Thyroid gland (tissue), 4 donors: ENCODE results near the gene RNF123. TPM values are rescaled to one million over a fixed set of nuclear protein-coding genes. Genes with fewer than 3 reads are reported as not detected.
A peak's percentile ranks its signal among the peaks of the same experiment; 100 is the strongest.

Experiments used
- DNase-seq, 2 donors: peaks; one replicate each; pipeline ENCODE4 v3.0.0-alpha.2; 2019
- H3K27ac ChIP-seq, 3 donors: fragments of 200-600 bp; sonication (generic); 1 replicate in 2 of 3; 2 replicates in 1 of 3; pipeline ENCODE4 v1.5.1; 2016 to 2019; ENCODE audit warnings: mild to moderate bottlenecking in 1 of 3, moderate library complexity in 1 of 3
- H3K27me3 ChIP-seq: fragments of 200-600 bp; sonication (generic); one replicate; pipeline ENCODE4 v1.5.1; 2019
- H3K36me3 ChIP-seq, 2 donors: fragments of 200-600 bp; sonication (generic); one replicate each; pipeline ENCODE4 v1.5.1; 2016 to 2019
- H3K4me1 ChIP-seq, 2 donors: fragments of 200-600 bp; sonication (generic); one replicate each; pipeline ENCODE4 v1.5.1; 2017 to 2019
- H3K4me3 ChIP-seq, 3 donors: fragments of 200-600 bp; sonication (generic); replicated peaks in 1 of 3; 1 replicate in 2 of 3; 2 replicates in 1 of 3; pipeline ENCODE4 v1.5.1; 2016; ENCODE audit warnings: mild to moderate bottlenecking in 1 of 3
- H3K9me3 ChIP-seq: fragments of 200-600 bp; sonication (generic); one replicate; pipeline ENCODE4 v1.5.1; 2017
- CTCF ChIP-seq, 6 experiments: fragments of 200-600 bp in 3 of 6; fragments of 450-650 bp in 3 of 6; sonication (generic) in 3 of 6; IDR thresholded peaks; one replicate each; pipeline ENCODE4 v1.5.1; 2016 to 2019; ENCODE audit warnings: antibody characterized with exemption in 6 of 6, mild to moderate bottlenecking in 2 of 6, inconsistent platforms in 1 of 6, moderate library complexity in 1 of 6
- POLR2A ChIP-seq, 2 donors: fragments of 450-650 bp; IDR thresholded peaks; one replicate each; pipeline ENCODE4 v1.6.1; 2017; ENCODE audit warnings: antibody characterized with exemption in 2 of 2, mild to moderate bottlenecking in 2 of 2, moderate library complexity in 1 of 2
- WGBS, 2 donors: methylation state at CpG; one replicate each; pipeline ENCODE4 v1.1.5; 2017; 5-methylcytosine and 5-hydroxymethylcytosine counted together
- intact Hi-C: fragments of 100-400 bp; cut with DNase I; formaldehyde crosslinking; loops from one replicate; pipeline ENCODE4 v1.15.1; 2023
- total RNA-seq, 4 donors: library from RNA; depleted of rRNA; stranded (reverse); fragments of >200 nt; gene quantifications; one replicate each; pipeline ENCODE4 v1.2.3, GENCODE V29; 2016

RNF123 gene
- total RNA-seq, 4 donors from 2014 or later, result 25.9 to 36.8 (median 33.5) TPM

GRCh38 chr3:49699281-49699979 lies 10.1 kb downstream of the RNF123 start:
- H3K36me3 ChIP-seq, result peaks cover 0 to 32% of the 10 kb centered on the region in 2 donors
- DNase-seq, result no peak
- no peak overlapping the region for H3K27ac ChIP-seq
- H3K4me3 ChIP-seq, result no peak overlapping the region
- no peaks in the 10 kb centered on the region for H3K4me1 ChIP-seq
- no peaks in the 10 kb centered on the region for H3K9me3 ChIP-seq
- intact Hi-C loops, result no loop called here
- 85 to 88% methylated on average over 6 to 8 of the region's 16 CpGs for WGBS, 2 donors
- TF ChIP-seq CTCF (IDR thresholded peaks at IDR 0.05), result no peak
- H3K27me3 ChIP-seq, result no peaks in the 10 kb centered on the region

- no peak for TF ChIP-seq CTCF (IDR thresholded peaks at IDR 0.05)
- no peak for TF ChIP-seq POLR2A (IDR thresholded peaks at IDR 0.05)
- H3K4me1 ChIP-seq, result no peaks in the 10 kb centered on the region
- H3K4me3 ChIP-seq, result no peak overlapping the region
- no peak for DNase-seq
- no peaks in the 10 kb centered on the region for H3K27me3 ChIP-seq
- no peaks in the 10 kb centered on the region for H3K9me3 ChIP-seq
- H3K36me3 ChIP-seq, result peaks cover 4 to 32% of the 10 kb centered on the region in 2 donors
- intact Hi-C loops, result loop anchor here (10.0 kb wide), 1 partner anchor 205 kb away; the partner anchor contains the start of gene MST1R
- H3K27ac ChIP-seq, result no peak overlapping the region
- 81 to 86% methylated on average over 6 to 8 of the region's 8 CpGs for WGBS, 2 donors
Measured at GRCh38 chr3:49700014-49700413, 10.7 kb downstream of the RNF123 start.

- Histone ChIP-seq H3K4me1 (no peaks in the 10 kb centered on the region), H3K27me3 (no peaks in the 10 kb centered on the region), H3K9me3 (no peaks in the 10 kb centered on the region), H3K36me3 (peaks cover 10 to 35% of the 10 kb centered on the region in 2 donors), H3K4me3 (no peak overlapping the region), H3K27ac (no peak overlapping the region)
- TF ChIP-seq CTCF (IDR thresholded peaks at IDR 0.05) (no peak), POLR2A (IDR thresholded peaks at IDR 0.05) (no peak)
- intact Hi-C loops, result loop anchor here (10.0 kb wide), 1 partner anchor 204 kb away; the partner anchor contains the start of gene MST1R
- 86 to 92% methylated on average over 2 to 13 of the region's 13 CpGs for WGBS, 2 donors
- no peak for DNase-seq
Measured at GRCh38 chr3:49700453-49701128, 11.2 kb downstream of the RNF123 start.

GRCh38 chr3:49701388-49702077 lies 12.2 kb downstream of the RNF123 start:
- no peak for TF ChIP-seq POLR2A (IDR thresholded peaks at IDR 0.05)
- peak in 1 of 6 experiments; percentile 29 for TF ChIP-seq CTCF (IDR thresholded peaks at IDR 0.05)
- Histone ChIP-seq H3K36me3 (peaks cover 12 to 42% of the 10 kb centered on the region in 2 donors), H3K27me3 (no peaks in the 10 kb centered on the region), H3K9me3 (no peaks in the 10 kb centered on the region), H3K4me3 (no peak overlapping the region), H3K27ac (no peak overlapping the region), H3K4me1 (no peaks in the 10 kb centered on the region)
- WGBS, 2 donors, result 83 to 85% methylated on average over 21 of the region's 21 CpGs
- intact Hi-C loops, result loop anchor here (10.0 kb wide), 1 partner anchor 203 kb away; the partner anchor contains the start of gene MST1R
- no peak for DNase-seq
